ENCODE data around the gene NEK9. TPM values are rescaled to one million over a fixed set of nuclear protein-coding genes. Genes with fewer than 3 reads are reported as not detected.
"Not testable (repeated sequence)": the region's sequence is repeated elsewhere in the genome, so short reads cannot be mapped to it uniquely, and the experiment has no call there.

Gene NEK9
- total RNA-seq, 1 donor from 2014 or later, result 43.5 TPM

GRCh38 chr14:75134644-75135043, 7.8 kb upstream of the NEK9 start:
- peaks cover 3% of the 10 kb centered on the region for H3K36me3 ChIP-seq (ENCODE audit: control insufficient read depth, insufficient read depth, low read length)
- no peaks in the 10 kb centered on the region for H3K27me3 ChIP-seq (ENCODE audit: control insufficient read depth, insufficient read depth, low read length)
- no peak for DNase-seq (ENCODE audit: low read depth)
- H3K4me3 ChIP-seq (ENCODE audit: low read depth, low read length), result no peak overlapping the region
- TF ChIP-seq CTCF (IDR thresholded peaks at IDR 0.05; ENCODE audit: insufficient read depth, low read length, poor library complexity, severe bottlenecking), result no peak

- no peaks in the 10 kb centered on the region for H3K27me3 ChIP-seq (ENCODE audit: control insufficient read depth, insufficient read depth, low read length)
- H3K36me3 ChIP-seq (ENCODE audit: control insufficient read depth, insufficient read depth, low read length), result peaks cover 3% of the 10 kb centered on the region
- H3K4me3 ChIP-seq (ENCODE audit: low read depth, low read length), result no peak overlapping the region
- TF ChIP-seq CTCF (IDR thresholded peaks at IDR 0.05; ENCODE audit: insufficient read depth, low read length, poor library complexity, severe bottlenecking), result no peak
- no peak for DNase-seq (ENCODE audit: low read depth)
These were observed 6.7 kb upstream of the NEK9 start for GRCh38 chr14:75133597-75133996.

GRCh38 chr14:75132382-75133086, 5.7 kb upstream of the NEK9 start:
- TF ChIP-seq CTCF (IDR thresholded peaks at IDR 0.05; ENCODE audit: insufficient read depth, low read length, poor library complexity, severe bottlenecking), result peak; percentile 56
- H3K36me3 ChIP-seq (ENCODE audit: control insufficient read depth, insufficient read depth, low read length), result peaks cover 3% of the 10 kb centered on the region
- H3K27me3 ChIP-seq (ENCODE audit: control insufficient read depth, insufficient read depth, low read length), result no peaks in the 10 kb centered on the region
- DNase-seq (ENCODE audit: low read depth), result no peak
- no peak overlapping the region for H3K4me3 ChIP-seq (ENCODE audit: low read depth, low read length)

- no peaks in the 10 kb centered on the region for H3K36me3 ChIP-seq (ENCODE audit: control insufficient read depth, insufficient read depth, low read length)
- H3K27me3 ChIP-seq (ENCODE audit: control insufficient read depth, insufficient read depth, low read length), result no peaks in the 10 kb centered on the region
- no peak overlapping the region for H3K4me3 ChIP-seq (ENCODE audit: low read depth, low read length)
- no peak for TF ChIP-seq CTCF (IDR thresholded peaks at IDR 0.05; ENCODE audit: insufficient read depth, low read length, poor library complexity, severe bottlenecking)
- DNase-seq (ENCODE audit: low read depth), result no peak
These were observed 1.7 kb upstream of the NEK9 start for GRCh38 chr14:75128596-75128990.

GRCh38 chr14:75127903-75128595, 1.2 kb upstream of the NEK9 start:
- Histone ChIP-seq H3K27me3 (ENCODE audit: control insufficient read depth, insufficient read depth, low read length) (no peaks in the 10 kb centered on the region), H3K36me3 (ENCODE audit: control insufficient read depth, insufficient read depth, low read length) (no peaks in the 10 kb centered on the region), H3K4me3 (ENCODE audit: low read depth, low read length) (peak overlapping the region; percentile 78)
- DNase-seq (ENCODE audit: low read depth), result no peak
- TF ChIP-seq CTCF (IDR thresholded peaks at IDR 0.05; ENCODE audit: insufficient read depth, low read length, poor library complexity, severe bottlenecking), result no peak

GRCh38 chr14:75127474-75127820, 599 bp upstream of the NEK9 start:
- peak overlapping the region; percentile 78 for H3K4me3 ChIP-seq (ENCODE audit: low read depth, low read length)
- not testable (repeated sequence) for H3K36me3 ChIP-seq (ENCODE audit: control insufficient read depth, insufficient read depth, low read length); DNase-seq (ENCODE audit: low read depth); H3K27me3 ChIP-seq (ENCODE audit: control insufficient read depth, insufficient read depth, low read length)

Measured in kidney epithelial cell (primary cell).